Activated CD4-positive, alpha-beta T cell treated with anti-CD3 and anti-CD28 coated beads, Interleukin-2, amount 10 ng/mL, durations not matched to agents 7 days and 5 days (primary cell): ENCODE data around the gene KIF3A. TPM values are rescaled to one million over a fixed set of nuclear protein-coding genes. Genes with fewer than 3 reads are reported as not detected.
A peak's percentile ranks its signal among the peaks of the same experiment; 100 is the strongest.
"Not testable (repeated sequence)": the region's sequence is repeated elsewhere in the genome, so short reads cannot be mapped to it uniquely, and the experiment has no call there.

Experiments
- CTCF ChIA-PET: fragments of 350-600 bp; sonication (Branson Sonifier 250); formaldehyde crosslinking; loops from one replicate; lab custom pipeline; 2021; ENCODE audit warnings: antibody characterized with exemption; lab: Charles Lee
- POLR2A ChIA-PET: fragments of 350-600 bp; sonication (Branson Sonifier 250); formaldehyde crosslinking; loops from one replicate; lab custom pipeline; 2021; ENCODE audit warnings: antibody characterized with exemption; lab: Charles Lee
- DNase-seq: peaks from one replicate; pipeline ENCODE4 v3.0.0-alpha.2; 2020
- H3K27ac Mint-ChIP-seq: one replicate; pipeline ENCODE4 v1.8.0; 2021; ENCODE audit warnings: mild to moderate bottlenecking, moderate library complexity, mixed read lengths
- H3K27me3 Mint-ChIP-seq: one replicate; pipeline ENCODE4 v1.8.0; 2021; ENCODE audit warnings: mixed read lengths
- H3K36me3 Mint-ChIP-seq: one replicate; pipeline ENCODE4 v1.8.0; 2021; ENCODE audit warnings: low read depth, mixed read lengths
- H3K4me1 Mint-ChIP-seq: one replicate; pipeline ENCODE4 v1.8.0; 2021; ENCODE audit warnings: mixed read lengths
- H3K4me3 Mint-ChIP-seq: one replicate; pipeline ENCODE4 v1.8.0; 2021; ENCODE audit warnings: mild to moderate bottlenecking, moderate library complexity, mixed read lengths
- H3K9me3 Mint-ChIP-seq: one replicate; pipeline ENCODE4 v1.8.0; 2021; ENCODE audit warnings: mixed read lengths
- total RNA-seq, 2 experiments: library from RNA; stranded (reverse); gene quantifications; one replicate each; pipeline ENCODE4 v1.2.3, GENCODE V29; 2021

The KIF3A gene
- total RNA-seq, 2 experiments from 2014 or later: 7.5 TPM

GRCh38 chr5:132729896-132730295 lies 7.5 kb downstream of the KIF3A start:
- Mint-ChIP-seq H3K4me1 (peaks cover 2% of the 10 kb centered on the region), H3K9me3 (no peaks in the 10 kb centered on the region), H3K36me3 (peaks cover 1% of the 10 kb centered on the region), H3K27ac (no peak overlapping the region), H3K27me3 (no peaks in the 10 kb centered on the region), H3K4me3 (no peak overlapping the region)
- ChIA-PET CTCF (interaction anchor here (0.7 to 1.5 kb wide), 2 partner anchors 20 to 79 kb away, joined by 3 read pairs; no protein-coding TSS in a partner anchor), POLR2A (no interaction called here)
- DNase-seq: no peak

- Mint-ChIP-seq H3K4me3 (no peak overlapping the region), H3K36me3 (peaks cover 8% of the 10 kb centered on the region), H3K4me1 (no peaks in the 10 kb centered on the region), H3K27ac (no peak overlapping the region), H3K27me3 (no peaks in the 10 kb centered on the region), H3K9me3 (no peaks in the 10 kb centered on the region)
- POLR2A ChIA-PET: no interaction called here
- CTCF ChIA-PET: no interaction called here
- no peak for DNase-seq
Observed at GRCh38 chr5:132725745-132726144, 11.6 kb downstream of the KIF3A start.

- Mint-ChIP-seq H3K9me3 (no peaks in the 10 kb centered on the region), H3K4me3 (no peak overlapping the region), H3K4me1 (peaks cover 14% of the 10 kb centered on the region), H3K27ac (no peak overlapping the region), H3K27me3 (no peaks in the 10 kb centered on the region), H3K36me3 (peaks cover 2% of the 10 kb centered on the region)
- no peak for DNase-seq
- POLR2A ChIA-PET: no interaction called here
- CTCF ChIA-PET: interaction anchor here (0.5 to 1.5 kb wide), 3 partner anchors 37 to 121 kb away, joined by 3 read pairs; no protein-coding TSS in a partner anchor
Observed at GRCh38 chr5:132718544-132719312, 18.6 kb downstream of the KIF3A start.

GRCh38 chr5:132714456-132715307 lies 22.7 kb downstream of the KIF3A start:
- no peaks in the 10 kb centered on the region for H3K27me3 Mint-ChIP-seq
- H3K27ac Mint-ChIP-seq: no peak overlapping the region
- ChIA-PET POLR2A (no interaction called here), CTCF (interaction anchor here (1.1 to 2.6 kb wide), 3 partner anchors 14 to 287 kb away, joined by 3 to 8 read pairs (median 6); no protein-coding TSS in a partner anchor)
- DNase-seq: peak; percentile 7
- H3K4me3 Mint-ChIP-seq: no peak overlapping the region
- peaks cover 14% of the 10 kb centered on the region for H3K4me1 Mint-ChIP-seq
- H3K9me3 Mint-ChIP-seq: no peaks in the 10 kb centered on the region
- no peaks in the 10 kb centered on the region for H3K36me3 Mint-ChIP-seq

GRCh38 chr5:132708645-132709044 lies 28.7 kb downstream of the KIF3A start:
- no peaks in the 10 kb centered on the region for H3K27me3 Mint-ChIP-seq
- no peak overlapping the region for H3K27ac Mint-ChIP-seq
- ChIA-PET POLR2A (interaction anchor here (0.6 kb wide), 1 partner anchor 103 kb away, joined by 4 read pairs; no protein-coding TSS in a partner anchor), CTCF (interaction anchor here (0.7 kb wide), 3 partner anchors 254 to 810 kb away, joined by 3 to 4 read pairs (median 3); no protein-coding TSS in a partner anchor)
- DNase-seq: no peak
- H3K9me3 Mint-ChIP-seq: no peaks in the 10 kb centered on the region
- peaks cover 1% of the 10 kb centered on the region for H3K36me3 Mint-ChIP-seq
- no peak overlapping the region for H3K4me3 Mint-ChIP-seq
- peaks cover 6% of the 10 kb centered on the region for H3K4me1 Mint-ChIP-seq

GRCh38 chr5:132704875-132705274 lies 32.5 kb downstream of the KIF3A start:
- DNase-seq: no peak
- Mint-ChIP-seq H3K9me3 (no peaks in the 10 kb centered on the region), H3K27ac (no peak overlapping the region), H3K4me1 (peaks cover 7% of the 10 kb centered on the region), H3K36me3 (peaks cover 24% of the 10 kb centered on the region), H3K27me3 (no peaks in the 10 kb centered on the region), H3K4me3 (no peak overlapping the region)
- ChIA-PET CTCF (interaction anchor here (0.9 kb wide), 1 partner anchor 22 kb away, joined by 4 read pairs; no protein-coding TSS in a partner anchor), POLR2A (no interaction called here)

GRCh38 chr5:132695956-132696355 lies 41.4 kb downstream of the KIF3A start:
- Mint-ChIP-seq H3K4me3 (no peak overlapping the region), H3K36me3 (peaks cover 25% of the 10 kb centered on the region), H3K9me3 (no peaks in the 10 kb centered on the region), H3K27me3 (no peaks in the 10 kb centered on the region), H3K4me1 (peaks cover 6% of the 10 kb centered on the region), H3K27ac (no peak overlapping the region)
- POLR2A ChIA-PET: no interaction called here
- CTCF ChIA-PET: no interaction called here
- no peak for DNase-seq

GRCh38 chr5:132692632-132692967 lies 44.7 kb downstream of the KIF3A start:
- H3K9me3 Mint-ChIP-seq: no peaks in the 10 kb centered on the region
- peaks cover 10% of the 10 kb centered on the region for H3K36me3 Mint-ChIP-seq
- H3K4me3 Mint-ChIP-seq: no peak overlapping the region
- ChIA-PET POLR2A (no interaction called here), CTCF (no interaction called here)
- H3K27me3 Mint-ChIP-seq: peaks cover 2% of the 10 kb centered on the region
- DNase-seq: no peak
- peaks cover 26% of the 10 kb centered on the region for H3K4me1 Mint-ChIP-seq
- no peak overlapping the region for H3K27ac Mint-ChIP-seq

- Mint-ChIP-seq H3K4me1 (peaks cover 28% of the 10 kb centered on the region), H3K36me3 (peaks cover 10% of the 10 kb centered on the region), H3K27ac (peak overlapping the region; percentile 20)
- POLR2A ChIA-PET: interaction anchor here (0.6 kb wide), 1 partner anchor 56 kb away, joined by 5 read pairs; no protein-coding TSS in a partner anchor
- H3K4me3 Mint-ChIP-seq, DNase-seq, H3K9me3 Mint-ChIP-seq, H3K27me3 Mint-ChIP-seq: not testable (repeated sequence)
- CTCF ChIA-PET: interaction anchor here (0.6 kb wide), 1 partner anchor 170 kb away, joined by 3 read pairs; no protein-coding TSS in a partner anchor
Observed at GRCh38 chr5:132691755-132692631, 45.4 kb downstream of the KIF3A start.

GRCh38 chr5:132690156-132690555 lies 47.2 kb downstream of the KIF3A start:
- POLR2A ChIA-PET: no interaction called here
- Mint-ChIP-seq H3K4me1 (peaks cover 33% of the 10 kb centered on the region), H3K27ac (no peak overlapping the region), H3K9me3 (no peaks in the 10 kb centered on the region), H3K4me3 (no peak overlapping the region), H3K27me3 (peaks cover 4% of the 10 kb centered on the region), H3K36me3 (peaks cover 8% of the 10 kb centered on the region)
- no peak for DNase-seq
- CTCF ChIA-PET: interaction anchor here (0.7 to 1.1 kb wide), 3 partner anchors 14 to 161 kb away, joined by 3 read pairs; no protein-coding TSS in a partner anchor

GRCh38 chr5:132689513-132689912 lies 47.8 kb downstream of the KIF3A start:
- DNase-seq: no peak
- peaks cover 40% of the 10 kb centered on the region for H3K4me1 Mint-ChIP-seq
- ChIA-PET POLR2A (no interaction called here), CTCF (interaction anchor here (0.7 to 1.1 kb wide), 4 partner anchors 13 to 161 kb away, joined by 3 read pairs; no protein-coding TSS in a partner anchor)
- H3K27me3 Mint-ChIP-seq: peaks cover 4% of the 10 kb centered on the region
- H3K9me3 Mint-ChIP-seq: no peaks in the 10 kb centered on the region
- H3K27ac Mint-ChIP-seq: no peak overlapping the region
- H3K4me3 Mint-ChIP-seq: no peak overlapping the region
- peaks cover 8% of the 10 kb centered on the region for H3K36me3 Mint-ChIP-seq
